ENCODE results near the gene POMT1. TPM values are rescaled to one million over a fixed set of nuclear protein-coding genes. Genes with fewer than 3 reads are reported as not detected.
"Not testable (repeated sequence)": the region's sequence is repeated elsewhere in the genome, so short reads cannot be mapped to it uniquely, and the experiment has no call there.

Gene POMT1
- total RNA-seq, 1 donor from 2014 or later: 15.7 TPM

DNA sequence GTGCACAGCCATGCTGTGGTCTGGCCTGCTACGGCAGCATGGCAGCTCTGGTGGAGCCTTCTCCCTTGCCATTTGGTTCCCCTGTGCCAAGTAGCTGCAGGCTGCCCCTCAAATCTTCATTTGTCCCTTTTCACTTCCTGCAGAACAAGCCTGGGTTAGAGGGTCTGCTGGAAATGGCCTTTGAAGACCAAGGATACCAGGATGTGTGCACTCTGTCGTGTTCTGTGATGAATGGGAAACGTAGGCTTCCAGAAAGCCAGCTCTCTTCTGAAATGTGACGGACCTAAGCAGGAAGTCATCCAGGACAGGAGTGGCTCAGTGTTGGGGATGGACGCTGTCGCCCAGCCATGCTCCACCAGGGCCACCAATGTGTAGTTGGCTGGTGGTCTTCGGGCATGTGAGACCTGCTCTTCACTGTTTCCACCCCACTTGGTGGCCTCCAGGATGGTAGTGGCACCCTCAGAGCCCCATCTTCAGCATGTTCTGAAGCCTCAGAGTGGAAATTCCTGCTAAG lies 3.4 kb upstream of the POMT1 start:
- no peak for DNase-seq

DNA sequence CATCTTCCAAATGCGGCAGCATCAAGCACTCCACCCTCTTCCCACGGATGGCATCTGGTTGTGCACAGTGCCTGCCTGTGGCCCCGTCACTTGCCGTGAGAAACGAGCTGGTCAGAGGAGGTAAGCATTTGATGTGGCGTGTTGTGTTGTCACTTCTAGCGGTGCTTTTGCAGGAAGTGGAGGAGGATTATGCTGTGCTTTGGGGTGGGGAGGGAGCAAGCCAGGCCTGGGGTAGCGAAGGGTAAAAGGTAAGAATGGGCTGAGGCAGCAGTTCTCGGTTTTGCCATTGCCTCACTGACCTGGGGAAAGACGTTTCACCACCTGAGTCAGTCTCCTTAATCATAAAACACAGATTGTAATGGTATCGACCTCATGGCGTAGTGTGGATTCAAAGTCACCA lies 2.3 kb upstream of the POMT1 start:
- no peak for DNase-seq

DNA sequence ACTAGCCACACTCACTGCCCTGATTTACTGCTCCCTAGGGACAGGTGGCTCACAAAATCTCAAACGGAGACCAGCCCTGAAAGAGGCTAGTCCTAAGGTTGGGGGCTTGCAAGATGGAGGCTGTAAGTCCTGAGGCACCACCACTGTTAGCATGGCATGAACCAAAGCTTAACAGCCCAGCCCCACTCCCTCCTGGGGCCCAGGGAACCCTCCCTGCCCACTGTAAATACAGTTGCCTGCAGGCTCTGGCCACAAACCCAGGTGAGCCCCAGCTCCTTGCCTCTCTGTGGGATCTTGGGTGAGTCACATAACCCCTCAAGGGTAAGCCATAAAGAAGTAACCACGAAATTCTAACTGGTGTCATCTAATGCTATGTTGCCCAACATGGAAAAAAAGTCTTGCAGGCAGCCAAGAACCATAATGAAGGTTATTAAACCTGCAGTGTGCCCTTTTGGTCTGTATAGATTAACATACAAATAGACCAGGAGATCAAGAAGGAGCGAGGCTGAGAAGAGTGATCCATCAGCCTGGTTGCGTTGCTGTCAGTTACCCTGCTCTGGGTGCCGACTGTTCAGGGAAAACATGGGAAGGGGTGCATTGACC lies 1.7 kb upstream of the POMT1 start:
- DNase-seq: no peak

DNA sequence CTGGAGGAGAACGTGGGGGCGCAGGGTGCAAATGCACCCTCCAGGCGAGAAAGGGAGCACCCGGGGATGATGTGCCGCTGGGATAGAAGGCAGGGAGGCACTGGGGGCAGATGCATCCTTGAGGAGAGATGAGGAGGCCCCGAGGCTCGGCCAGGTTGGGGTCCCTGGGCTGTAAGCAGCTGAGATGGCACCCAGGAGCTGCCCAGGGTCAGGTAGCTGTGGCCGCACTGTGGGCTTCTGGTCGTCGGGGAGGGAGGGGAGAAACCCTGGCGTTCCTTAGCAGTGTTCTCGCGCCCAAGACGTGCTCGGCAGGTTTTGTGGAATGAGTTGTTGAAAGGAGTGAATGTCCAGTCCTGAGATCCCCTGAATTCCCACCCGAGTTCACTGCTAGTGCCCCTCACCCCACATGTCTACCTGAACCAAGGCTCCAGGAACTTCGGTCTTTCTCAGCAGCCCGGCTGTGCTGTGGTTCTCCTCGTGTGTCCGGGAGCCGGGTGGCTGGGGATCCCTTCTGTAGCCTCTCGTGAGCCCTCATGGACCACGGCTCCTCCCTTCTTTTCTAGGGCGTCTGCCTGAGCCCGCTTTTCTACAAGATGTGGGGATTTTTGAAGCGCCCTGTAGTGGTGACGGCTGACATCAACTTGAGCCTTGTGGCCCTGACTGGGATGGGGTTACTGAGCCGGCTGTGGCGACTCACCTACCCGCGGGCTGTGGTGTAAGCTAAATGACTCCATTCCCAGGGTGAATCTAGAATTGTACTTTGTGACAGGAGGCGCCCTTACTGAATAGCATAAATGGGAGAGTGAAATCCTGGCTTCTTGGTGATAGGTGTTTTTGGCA lies 1.1 kb downstream of the POMT1 start:
- no peak for DNase-seq

DNA sequence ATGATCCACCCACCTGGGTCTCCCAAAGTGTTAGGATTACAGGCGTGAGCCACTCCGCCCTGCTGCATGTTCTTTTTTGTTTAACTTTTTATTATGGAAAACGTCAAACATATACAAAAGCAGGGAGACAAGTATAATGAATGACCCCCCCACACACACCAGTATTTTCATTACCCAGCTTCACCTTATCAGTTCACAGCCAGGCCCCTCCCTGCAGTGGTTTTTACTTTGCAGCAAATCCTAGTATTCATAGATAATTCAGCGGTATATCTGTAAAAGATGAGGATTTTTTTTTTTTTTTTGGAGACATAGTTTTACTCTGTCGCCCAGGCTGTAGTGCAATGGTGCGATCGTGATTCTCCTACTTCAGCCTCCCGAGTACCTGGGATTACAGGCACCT lies 2.3 kb downstream of the POMT1 start:
- no peak for DNase-seq

DNA sequence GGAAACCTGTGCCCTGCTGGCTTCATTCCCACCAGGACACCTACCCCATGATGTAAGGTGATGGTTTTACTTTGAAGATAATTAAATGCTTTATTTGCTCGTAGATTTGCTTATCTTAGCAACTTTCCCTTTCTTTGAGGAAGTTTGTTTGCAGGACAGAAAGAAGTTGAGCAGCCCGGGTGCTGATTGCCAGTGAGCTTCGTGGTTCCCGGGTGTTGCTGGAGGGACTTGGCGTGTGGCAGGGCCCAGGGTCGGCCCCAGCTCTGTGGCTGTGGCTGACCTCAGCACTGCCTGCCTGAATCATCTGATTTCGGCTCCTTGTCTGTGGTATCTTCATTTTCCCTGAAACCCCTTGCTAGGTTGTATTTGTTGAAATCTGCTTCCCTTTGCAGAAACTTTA lies 8.7 kb downstream of the POMT1 start:
- no peak for DNase-seq

DNA sequence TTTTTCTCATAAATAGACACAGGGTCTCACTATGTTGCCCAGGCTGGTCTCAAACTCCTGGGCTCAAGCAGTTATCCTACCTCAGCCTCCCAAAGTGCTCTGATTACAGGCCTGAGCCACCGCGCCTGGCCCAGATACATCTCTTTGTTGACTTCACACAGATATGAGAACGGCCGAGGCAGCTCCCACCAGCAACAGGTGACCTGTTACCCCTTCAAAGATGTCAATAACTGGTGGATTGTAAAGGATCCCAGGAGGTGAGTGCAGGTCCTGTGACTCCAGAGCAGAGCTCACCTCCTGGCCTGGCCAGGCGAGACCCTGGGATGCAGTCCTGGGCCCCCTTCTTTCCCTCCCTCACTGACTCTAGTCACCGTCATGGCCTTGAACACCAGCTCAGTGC lies 9.2 kb downstream of the POMT1 start:
- DNase-seq: no peak

DNA sequence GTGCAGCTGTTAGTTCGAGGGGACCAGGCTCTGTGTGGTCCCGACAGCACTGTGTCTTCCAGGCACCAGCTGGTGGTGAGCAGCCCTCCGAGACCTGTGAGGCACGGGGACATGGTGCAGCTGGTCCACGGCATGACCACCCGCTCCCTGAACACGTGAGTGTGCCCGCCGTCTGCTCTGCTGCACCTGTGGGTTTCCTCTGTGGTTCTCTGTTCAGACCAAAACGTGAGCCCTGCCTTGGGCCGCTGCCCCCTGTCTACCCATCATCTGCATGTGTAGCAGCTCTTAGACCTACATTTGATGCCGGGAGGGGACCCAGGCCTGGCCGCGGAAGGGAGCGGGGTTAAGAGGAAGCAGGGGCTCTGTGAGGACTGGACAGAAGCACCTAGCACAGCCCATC lies 10.5 kb downstream of the POMT1 start:
- no peak for DNase-seq

DNA sequence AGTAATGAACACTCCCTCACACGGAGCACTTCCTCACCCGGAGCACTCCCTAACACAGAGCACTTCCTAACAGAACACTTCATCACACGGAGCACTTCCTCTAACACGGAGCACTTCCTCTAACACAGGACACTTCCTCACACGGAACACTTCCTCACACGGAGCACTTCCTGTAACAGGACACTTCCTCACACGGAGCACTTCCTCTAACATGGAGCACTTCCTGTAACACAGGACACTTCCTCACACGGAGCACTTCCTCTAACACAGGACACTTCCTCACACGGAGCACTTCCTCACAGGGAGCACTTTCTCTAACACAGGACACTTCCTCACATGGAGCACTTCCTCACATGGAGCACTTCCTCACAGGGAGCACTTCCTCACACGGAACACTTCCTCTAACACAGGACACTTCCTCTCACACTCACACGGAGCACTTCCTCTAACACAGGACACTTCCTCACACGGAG lies 12.9 kb downstream of the POMT1 start:
- DNase-seq: not testable (repeated sequence)

DNA sequence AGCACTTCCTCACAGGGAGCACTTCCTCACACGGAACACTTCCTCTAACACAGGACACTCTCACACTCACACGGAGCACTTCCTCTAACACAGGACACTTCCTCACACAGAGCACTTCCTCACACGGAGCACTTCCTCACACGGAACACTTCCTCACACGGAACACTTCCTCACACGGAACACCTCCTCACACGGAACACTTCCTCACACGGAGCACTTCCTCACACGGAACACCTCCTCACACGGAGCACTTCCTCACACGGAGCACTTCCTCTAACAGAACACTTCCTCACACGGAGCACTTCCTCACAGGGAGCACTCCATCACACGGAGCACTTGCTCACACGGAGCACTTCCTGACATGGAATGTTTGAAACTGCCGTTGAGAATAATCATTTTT lies 13.4 kb downstream of the POMT1 start:
- no peak for DNase-seq

DNA sequence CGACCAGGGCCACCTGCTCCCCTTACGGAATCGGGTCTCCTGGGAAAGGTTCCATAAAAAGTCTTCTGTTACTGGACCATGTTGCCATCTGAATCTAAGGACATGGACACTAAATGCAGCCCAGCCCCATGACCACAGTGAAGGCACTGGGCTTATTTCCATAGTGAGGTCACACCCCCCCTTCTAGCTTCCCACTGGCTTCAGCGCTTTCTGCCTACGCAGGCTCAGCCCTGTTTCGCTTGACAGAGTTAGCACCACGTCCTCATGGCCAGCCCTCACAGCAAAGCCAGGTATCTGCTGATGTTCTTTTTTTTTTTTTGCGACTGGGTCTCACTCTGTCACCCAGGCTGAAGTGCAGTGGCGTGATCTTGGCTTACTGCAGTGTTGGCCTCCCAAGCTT lies 14.2 kb downstream of the POMT1 start:
- no peak for DNase-seq

DNA sequence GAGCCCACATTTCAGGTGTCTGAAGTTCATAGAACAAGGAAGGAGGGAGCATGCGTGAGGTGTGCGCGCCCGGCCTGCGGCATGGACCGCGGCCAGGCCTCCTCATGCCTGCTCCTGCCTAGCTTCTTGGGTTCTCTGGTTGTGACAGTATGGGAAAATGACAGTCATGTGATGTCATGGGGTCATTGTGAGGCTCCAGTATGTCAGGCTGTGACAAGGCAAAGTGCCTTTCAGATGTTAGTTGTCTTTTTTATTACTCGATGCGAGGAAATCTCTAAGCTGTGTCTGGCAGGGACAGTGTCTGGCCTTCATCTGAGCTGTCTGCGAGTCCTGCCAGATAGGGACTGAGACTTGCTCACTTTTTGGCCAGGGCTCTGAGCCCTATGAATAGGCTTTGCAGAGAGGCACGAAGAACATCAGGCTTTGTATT lies 15.1 kb downstream of the POMT1 start:
- no peak for DNase-seq

DNA sequence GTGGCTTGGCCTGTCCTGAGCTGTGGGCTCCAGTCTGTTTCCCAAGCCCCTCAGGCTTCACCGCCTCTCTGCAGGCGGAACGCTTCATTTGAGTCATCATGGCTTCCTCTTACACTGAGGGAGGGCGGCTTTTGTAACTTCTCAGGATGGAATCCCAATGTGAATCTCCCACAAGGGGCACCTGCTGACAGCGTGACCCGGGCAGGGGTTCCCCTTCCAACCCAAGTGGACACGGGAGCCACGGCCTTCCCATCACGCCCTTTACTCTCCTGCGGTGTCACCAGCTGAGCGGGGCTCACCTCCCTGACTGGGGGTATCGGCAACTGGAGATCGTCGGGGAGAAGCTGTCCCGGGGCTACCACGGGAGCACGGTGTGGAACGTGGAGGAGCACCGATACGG lies 15.8 kb downstream of the POMT1 start:
- DNase-seq: no peak

DNA sequence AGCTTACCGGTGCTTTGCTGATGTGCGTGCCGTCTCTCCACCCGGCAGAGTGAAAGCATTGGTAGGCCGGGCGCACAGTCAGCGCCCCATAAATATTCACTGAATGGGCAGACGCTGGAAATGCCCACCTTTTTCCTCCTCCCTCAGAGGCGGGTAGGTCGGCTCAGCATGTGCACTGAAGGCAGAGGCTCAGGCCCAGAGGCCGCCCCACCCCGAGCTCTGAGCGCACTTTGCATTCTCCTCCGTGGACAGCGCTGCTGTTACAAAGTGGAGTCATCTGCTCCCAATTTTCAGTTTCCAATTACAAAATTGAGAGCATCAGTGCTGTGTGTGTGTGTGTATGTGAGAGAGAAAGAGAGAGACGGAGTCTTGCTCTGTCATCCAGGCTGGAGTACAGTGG lies 17.8 kb downstream of the POMT1 start:
- DNase-seq: no peak

DNA sequence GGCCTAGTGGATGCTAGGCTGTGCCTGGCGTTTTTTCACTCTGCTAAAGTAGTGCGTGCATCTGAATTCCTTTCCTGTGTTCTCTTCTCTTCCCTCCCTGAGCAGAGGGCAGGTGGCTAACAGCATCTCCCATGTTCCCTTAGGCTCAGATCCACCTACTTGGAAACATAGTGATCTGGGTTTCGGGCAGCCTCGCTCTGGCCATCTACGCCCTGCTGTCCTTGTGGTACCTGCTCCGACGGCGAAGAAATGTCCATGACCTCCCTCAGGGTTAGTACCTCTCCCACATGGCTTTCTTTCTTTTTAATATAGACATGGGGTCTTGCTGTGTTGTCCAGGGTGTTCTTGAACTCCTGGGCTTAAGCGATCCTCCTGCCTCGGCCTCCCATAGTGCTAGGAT lies 18.5 kb downstream of the POMT1 start:
- DNase-seq: no peak

DNA sequence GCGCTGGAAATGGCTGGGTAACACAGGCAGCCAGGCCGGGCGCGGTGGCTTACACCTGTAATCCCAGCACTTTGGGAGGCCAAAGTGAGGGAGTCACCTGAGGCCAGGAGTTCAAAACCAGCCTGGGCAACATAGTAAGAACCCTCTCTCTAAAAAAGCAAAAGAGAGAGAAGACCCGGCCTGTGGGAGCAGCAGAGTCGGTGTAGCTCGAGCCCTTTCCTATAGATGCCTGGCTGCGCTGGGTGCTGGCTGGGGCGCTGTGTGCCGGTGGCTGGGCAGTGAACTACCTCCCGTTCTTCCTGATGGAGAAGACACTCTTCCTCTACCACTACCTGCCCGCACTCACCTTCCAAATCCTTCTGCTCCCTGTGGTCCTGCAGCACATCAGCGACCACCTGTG lies 19.1 kb downstream of the POMT1 start:
- no peak for DNase-seq

DNA sequence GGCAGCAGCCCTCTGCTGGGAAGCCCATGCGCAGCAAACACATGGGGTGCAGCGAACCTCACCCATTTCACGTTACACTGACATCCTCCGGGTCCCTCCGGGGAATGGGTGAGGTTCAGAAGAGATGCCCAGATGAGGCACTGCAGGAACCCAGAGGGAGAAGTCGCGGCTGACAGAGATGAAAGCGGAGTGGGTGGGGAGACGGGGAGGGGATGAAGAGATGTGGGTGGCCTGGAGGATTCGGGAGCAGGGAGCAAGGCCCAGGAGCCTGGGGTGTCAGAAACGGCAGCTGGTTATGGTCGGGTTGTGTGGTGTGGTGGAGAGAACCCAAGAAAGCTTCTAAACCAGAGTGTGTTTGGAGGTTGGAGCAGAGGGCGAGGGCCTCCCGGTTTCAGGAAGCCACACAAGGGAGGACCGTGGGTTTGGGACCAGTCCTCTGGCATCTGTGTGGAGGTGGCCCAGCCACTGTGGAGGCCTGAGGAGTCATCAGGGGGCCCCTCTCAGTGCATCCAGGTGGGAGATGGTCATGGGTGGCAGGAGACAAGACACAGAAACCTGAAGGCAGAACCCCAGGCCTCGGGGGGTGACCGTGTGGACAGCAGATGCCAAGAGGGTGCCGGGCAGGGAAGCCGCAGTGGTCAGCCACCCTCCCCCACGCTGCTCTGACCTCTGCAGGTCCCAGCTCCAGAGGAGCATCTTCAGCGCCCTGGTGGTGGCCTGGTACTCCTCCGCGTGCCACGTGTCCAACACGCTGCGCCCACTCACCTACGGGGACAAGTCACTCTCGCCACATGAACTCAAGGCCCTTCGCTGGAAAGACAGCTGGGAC lies 19.8 kb downstream of the POMT1 start:
- no peak for DNase-seq

DNA sequence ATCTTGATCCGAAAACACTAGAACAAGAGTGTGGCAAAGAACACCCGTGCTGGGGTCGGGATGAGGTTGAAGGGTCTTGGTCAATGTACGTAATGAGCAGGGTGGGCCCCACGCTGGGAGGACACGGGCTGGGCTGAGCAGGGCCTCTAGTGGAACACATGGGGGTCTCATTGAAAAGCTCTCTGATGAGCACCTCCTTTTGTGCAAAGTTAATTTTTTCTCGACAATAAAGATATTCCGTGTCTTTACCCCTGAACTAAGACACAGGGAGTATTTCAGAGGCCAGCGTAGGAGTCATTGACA lies 20.3 kb downstream of the POMT1 start:
- no peak for DNase-seq

DNA sequence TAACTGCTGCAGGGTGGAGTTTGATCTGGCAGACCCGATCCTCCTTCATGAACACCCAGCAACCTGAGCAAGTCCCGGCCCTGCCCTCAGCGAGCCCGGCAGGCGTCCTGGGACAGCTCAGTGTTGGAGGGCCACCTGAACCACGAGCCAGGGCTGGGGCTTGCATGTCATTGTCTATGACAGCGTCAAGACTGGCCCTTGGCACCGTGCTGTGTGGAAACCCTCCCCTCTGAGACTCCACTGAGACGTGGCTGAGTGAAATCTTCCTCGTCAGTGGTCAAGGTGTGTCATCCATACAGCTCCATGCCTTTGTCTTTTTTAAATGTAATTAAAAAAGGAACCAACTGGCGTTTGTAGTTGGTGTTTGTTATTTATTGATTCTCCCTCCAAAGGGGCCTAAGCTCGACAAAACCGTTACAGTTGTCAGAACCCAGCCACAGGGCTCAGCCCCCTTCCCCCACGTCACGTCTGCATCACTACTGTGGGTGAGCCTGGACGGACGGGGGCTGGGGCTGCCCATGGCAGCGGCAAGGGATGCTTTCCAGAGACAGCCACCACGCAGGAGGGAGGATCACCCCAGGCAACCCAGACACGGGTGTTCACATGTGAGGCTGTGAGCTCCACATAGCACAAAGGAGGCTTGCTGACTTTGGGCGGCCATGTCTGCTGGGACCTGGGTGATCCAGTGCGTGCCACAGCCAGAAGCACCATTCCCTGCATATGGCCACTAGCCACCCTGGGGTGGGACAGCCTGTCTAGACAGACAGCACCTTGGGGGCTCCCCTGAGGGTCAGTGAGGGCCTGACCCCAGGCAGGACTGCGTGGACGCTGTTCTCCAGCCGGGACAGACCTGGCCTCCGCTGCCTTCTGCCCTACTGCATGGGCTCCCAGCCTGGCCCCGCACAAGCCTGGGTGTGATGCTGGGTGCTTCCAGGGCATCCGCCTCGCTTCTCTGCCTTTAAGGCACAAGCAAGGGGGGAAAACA lies 21.0 kb downstream of the POMT1 start:
- no peak for DNase-seq

DNA sequence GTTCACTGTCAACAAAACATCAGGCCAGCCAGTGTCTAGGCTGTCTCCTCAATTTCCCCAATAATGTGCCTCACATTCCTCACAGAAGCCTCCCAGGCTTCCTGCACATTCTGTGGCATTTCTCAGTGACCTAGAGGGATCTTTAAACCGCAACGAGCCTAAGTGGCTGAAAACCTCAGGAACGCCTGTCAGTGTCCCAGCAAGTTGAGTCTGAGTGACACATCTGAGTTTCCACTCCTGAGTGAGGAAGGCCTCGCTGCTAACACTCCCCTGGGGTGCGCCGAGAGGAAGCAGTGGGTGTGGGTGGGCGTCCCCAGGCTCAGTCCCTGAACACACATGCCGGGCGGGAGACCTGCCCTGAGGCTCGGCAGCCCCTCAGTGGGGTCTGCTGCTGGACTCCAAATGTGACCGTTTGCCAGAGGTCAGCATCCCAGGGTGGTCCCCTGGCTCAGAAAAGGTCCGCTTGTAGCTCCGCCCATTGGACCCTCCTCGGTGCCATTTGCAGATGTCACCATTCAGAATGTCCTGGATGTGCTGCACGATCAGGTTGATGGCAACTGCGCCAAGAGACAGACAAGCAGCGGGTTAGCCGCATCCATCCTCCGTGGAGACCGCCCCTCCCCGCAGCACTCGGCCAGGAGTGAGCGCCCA lies 22.1 kb downstream of the POMT1 start:
- DNase-seq: no peak

Data from skin of body (tissue), 2 donors.